Liver (tissue), 3 donors: ENCODE results near the gene CCNJ.

ENCODE experiments used
- CTCF ChIP-seq: fragments of 150-350 bp; IDR thresholded peaks from 2 replicates; pipeline ENCODE4 v1.5.1; 2017; ENCODE audit warnings: improper control_type of control experiment, low read depth, low read length; ENCODE audit not compliant: missing input control
- EGR1 ChIP-seq, 2 donors: IDR thresholded peaks; 2 replicates each; pipeline ENCODE4 v1.6.1; 2016 to 2018; ENCODE audit warnings: antibody characterized with exemption in 2 of 2, low read depth in 2 of 2
- FOXA1 ChIP-seq: IDR thresholded peaks from 2 replicates; pipeline ENCODE4 v1.6.1; 2016; ENCODE audit warnings: antibody characterized with exemption
- GABPA ChIP-seq, 2 donors: IDR thresholded peaks in 1 of 2; conservative IDR thresholded peaks in 1 of 2; 2 replicates each; pipeline ENCODE4 v1.6.1; 2016; ENCODE audit warnings: antibody characterized with exemption in 2 of 2, mild to moderate bottlenecking in 1 of 2, moderate library complexity in 1 of 2
- YY1 ChIP-seq: IDR thresholded peaks from 2 replicates; pipeline ENCODE4 v1.6.1; 2016; ENCODE audit warnings: antibody characterized with exemption, mild to moderate bottlenecking
- donor health status: healthy.
- donor health status: healthy.

DNA sequence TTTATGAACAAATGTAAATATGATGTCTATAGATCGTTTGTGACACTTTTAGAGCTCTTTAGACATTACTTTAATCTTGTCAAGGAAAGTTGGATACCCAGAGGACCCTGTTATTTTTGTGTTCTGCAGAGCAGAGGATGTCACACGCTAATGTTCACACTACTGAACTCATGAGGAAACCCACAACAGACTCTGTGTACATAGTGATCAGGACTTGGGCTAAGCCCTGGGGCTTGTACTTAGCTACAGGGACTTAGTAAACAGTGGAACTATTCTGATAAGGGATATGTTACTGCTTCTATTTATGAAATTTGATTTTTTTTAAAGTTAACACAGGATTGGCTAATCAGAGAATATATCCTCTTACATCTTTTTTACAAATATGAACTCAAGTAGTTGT lies 50.6 kb downstream of the CCNJ start:
- TF ChIP-seq CTCF (no peak), EGR1 (IDR thresholded peaks at IDR 0.05; ENCODE audit: low read depth in 2 of 2) (no peak), FOXA1 (no peak), GABPA (IDR thresholded peaks at IDR 0.05 in 1 of 2, conservative IDR thresholded peaks at IDR 0.05 in 1 of 2) (no peak), YY1 (no peak)
